Measurements from ENCODE around the gene DGKQ.
"Not testable (repeated sequence)": the region's sequence is repeated elsewhere in the genome, so short reads cannot be mapped to it uniquely, and the experiment has no call there.

Gene DGKQ

DNA sequence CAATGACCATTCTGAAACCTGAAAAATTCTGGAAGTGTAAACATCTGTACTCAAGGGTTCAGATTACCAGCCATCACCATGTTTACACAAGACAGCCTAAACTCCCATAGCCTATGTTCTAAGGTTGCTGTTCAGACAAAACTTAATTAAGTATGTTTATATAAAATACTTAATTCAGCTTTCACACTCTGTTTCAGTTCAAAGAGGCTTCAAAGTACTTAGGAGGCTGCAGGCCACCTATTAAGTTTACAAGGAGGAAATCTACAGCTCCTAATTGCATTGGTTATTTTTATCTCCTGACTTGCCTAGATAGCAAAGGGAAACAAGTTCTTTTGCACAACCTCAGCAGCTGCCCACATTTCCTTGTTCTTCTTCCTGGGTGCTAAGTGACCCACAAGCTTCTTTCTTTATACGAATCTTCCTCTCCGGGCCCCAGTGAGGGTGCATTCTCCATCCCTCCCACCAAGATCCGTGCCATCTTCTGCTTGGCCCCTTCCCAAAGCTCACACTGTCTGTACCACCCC is 43.3 kb downstream of the DGKQ start:
- no peak for TF ChIP-seq ZNF8 (CRISPR knock-in tag; IDR thresholded peaks at IDR 0.05)
- TF ChIP-seq, protein P1, sequence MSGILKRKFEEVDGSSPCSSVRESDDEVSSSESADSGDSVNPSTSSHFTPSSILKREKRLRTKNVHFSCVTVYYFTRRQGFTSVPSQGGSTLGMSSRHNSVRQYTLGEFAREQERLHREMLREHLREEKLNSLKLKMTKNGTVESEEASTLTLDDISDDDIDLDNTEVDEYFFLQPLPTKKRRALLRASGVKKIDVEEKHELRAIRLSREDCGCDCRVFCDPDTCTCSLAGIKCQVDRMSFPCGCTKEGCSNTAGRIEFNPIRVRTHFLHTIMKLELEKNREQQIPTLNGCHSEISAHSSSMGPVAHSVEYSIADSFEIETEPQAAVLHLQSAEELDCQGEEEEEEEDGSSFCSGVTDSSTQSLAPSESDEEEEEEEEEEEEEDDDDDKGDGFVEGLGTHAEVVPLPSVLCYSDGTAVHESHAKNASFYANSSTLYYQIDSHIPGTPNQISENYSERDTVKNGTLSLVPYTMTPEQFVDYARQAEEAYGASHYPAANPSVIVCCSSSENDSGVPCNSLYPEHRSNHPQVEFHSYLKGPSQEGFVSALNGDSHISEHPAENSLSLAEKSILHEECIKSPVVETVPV (CRISPR knock-in tag; IDR thresholded peaks at IDR 0.05): no peak
- no peak for TF ChIP-seq ZC3H10 (CRISPR knock-in tag; IDR thresholded peaks at IDR 0.05)
- no peak for ATAC-seq

DNA sequence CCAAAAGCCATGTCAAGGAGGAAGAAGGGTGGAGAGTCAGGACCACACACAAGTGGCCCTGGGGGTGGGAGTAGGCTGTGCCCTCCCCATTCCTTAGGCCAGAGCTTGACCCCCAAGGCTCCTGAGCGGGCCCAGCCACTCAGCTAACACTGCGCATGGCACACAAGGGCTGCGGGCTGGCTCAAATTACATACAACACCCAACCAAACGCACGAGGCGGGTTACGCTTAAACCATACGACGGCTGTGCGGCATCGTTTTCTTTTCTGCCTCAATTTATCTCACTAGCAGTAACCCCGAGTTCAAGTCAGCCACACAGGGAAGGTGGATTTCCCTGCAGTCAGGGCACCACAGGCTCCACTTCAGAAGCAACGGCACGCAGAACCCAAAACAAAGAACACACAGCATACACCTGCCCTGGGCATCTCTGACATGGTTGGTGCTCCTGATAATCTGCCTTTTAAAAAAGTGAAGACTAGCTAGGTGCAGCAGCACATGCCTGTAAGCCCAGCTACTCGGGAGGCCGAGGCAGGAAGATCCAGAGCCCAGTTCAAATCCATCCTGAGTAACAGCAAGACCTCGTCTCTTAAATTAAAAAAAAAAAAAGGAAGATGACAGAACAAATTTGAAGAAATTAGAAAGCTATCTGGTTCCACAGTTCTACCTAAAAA is 44.1 kb downstream of the DGKQ start:
- ATAC-seq: no peak
- no peak for TF ChIP-seq ZNF8 (CRISPR knock-in tag; IDR thresholded peaks at IDR 0.05)
- no peak for TF ChIP-seq BACH2 (CRISPR knock-in tag; IDR thresholded peaks at IDR 0.05; ENCODE audit: borderline replicate concordance)
- no peak for TF ChIP-seq ZNF565 (CRISPR knock-in tag; conservative IDR thresholded peaks at IDR 0.05; ENCODE audit: low read depth)
- TF ChIP-seq CSDC2 (CRISPR knock-in tag; IDR thresholded peaks at IDR 0.05): no peak
- TF ChIP-seq ESRRG (CRISPR knock-in tag; IDR thresholded peaks at IDR 0.05): no peak
- TF ChIP-seq, protein P1 (CRISPR knock-in tag; IDR thresholded peaks at IDR 0.05): no peak
- TF ChIP-seq, protein P2, sequence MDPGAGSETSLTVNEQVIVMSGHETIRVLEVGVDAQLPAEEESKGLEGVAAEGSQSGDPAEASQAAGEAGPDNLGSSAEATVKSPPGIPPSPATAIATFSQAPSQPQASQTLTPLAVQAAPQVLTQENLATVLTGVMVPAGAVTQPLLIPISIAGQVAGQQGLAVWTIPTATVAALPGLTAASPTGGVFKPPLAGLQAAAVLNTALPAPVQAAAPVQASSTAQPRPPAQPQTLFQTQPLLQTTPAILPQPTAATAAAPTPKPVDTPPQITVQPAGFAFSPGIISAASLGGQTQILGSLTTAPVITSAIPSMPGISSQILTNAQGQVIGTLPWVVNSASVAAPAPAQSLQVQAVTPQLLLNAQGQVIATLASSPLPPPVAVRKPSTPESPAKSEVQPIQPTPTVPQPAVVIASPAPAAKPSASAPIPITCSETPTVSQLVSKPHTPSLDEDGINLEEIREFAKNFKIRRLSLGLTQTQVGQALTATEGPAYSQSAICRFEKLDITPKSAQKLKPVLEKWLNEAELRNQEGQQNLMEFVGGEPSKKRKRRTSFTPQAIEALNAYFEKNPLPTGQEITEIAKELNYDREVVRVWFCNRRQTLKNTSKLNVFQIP (CRISPR knock-in tag; IDR thresholded peaks at IDR 0.05; ENCODE audit: borderline replicate concordance, low read depth): no peak
- TF ChIP-seq, protein P3, sequence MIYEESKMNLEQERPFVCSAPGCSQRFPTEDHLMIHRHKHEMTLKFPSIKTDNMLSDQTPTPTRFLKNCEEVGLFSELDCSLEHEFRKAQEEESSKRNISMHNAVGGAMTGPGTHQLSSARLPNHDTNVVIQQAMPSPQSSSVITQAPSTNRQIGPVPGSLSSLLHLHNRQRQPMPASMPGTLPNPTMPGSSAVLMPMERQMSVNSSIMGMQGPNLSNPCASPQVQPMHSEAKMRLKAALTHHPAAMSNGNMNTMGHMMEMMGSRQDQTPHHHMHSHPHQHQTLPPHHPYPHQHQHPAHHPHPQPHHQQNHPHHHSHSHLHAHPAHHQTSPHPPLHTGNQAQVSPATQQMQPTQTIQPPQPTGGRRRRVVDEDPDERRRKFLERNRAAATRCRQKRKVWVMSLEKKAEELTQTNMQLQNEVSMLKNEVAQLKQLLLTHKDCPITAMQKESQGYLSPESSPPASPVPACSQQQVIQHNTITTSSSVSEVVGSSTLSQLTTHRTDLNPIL (CRISPR knock-in tag; IDR thresholded peaks at IDR 0.05; ENCODE audit: low read depth): no peak
- no peak for TF ChIP-seq GLIS3 (CRISPR knock-in tag; IDR thresholded peaks at IDR 0.05)

DNA sequence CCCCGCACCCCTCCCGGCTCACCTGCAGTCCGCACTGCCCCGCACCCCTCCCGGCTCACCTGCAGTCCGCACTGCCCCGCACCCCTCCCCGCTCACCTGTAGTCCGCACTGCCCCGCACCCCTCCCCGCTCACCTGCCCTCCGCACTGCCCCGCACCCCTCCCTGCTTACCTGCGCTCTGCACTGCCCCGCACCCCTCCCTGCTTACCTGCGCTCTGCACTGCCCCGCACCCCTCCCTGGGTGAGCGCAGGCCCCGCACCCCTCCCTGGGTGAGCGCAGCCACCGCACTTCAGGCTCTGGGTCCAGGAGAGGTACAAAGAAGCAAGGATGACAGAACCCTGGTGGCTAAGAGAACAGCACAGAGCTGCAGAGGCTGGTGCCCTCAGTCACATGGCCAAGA is 45.8 kb downstream of the DGKQ start:
- ATAC-seq: not testable (repeated sequence)

DNA sequence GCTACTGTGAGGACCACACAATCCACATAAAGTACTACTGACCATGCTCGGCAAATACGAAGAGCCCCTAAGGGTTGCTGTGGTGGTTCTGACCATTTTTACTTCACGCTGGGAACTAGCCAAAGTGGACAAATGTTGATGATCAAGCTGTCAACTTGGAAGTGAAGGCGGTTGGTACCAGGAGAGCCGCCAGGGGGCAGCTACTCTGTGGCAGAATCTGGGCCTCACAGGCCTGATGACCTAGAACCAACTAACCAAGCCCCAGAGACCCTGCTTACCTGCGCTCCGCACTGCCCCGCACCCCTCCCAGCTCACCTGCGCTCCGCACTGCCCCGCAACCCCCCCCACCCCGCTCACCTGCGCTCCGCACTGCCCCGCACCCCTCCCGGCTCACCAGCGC is 46.8 kb downstream of the DGKQ start:
- ATAC-seq: no peak
- no peak for TF ChIP-seq TOX (CRISPR knock-in tag; IDR thresholded peaks at IDR 0.05; ENCODE audit: borderline replicate concordance)
- TF ChIP-seq GLIS3 (CRISPR knock-in tag; IDR thresholded peaks at IDR 0.05): no peak
- TF ChIP-seq ZNF565 (CRISPR knock-in tag; conservative IDR thresholded peaks at IDR 0.05; ENCODE audit: low read depth): no peak
- TF ChIP-seq ZNF70 (CRISPR knock-in tag; IDR thresholded peaks at IDR 0.05): no peak
- TF ChIP-seq BACH2 (CRISPR knock-in tag; IDR thresholded peaks at IDR 0.05; ENCODE audit: borderline replicate concordance): no peak
- TF ChIP-seq, protein P4, sequence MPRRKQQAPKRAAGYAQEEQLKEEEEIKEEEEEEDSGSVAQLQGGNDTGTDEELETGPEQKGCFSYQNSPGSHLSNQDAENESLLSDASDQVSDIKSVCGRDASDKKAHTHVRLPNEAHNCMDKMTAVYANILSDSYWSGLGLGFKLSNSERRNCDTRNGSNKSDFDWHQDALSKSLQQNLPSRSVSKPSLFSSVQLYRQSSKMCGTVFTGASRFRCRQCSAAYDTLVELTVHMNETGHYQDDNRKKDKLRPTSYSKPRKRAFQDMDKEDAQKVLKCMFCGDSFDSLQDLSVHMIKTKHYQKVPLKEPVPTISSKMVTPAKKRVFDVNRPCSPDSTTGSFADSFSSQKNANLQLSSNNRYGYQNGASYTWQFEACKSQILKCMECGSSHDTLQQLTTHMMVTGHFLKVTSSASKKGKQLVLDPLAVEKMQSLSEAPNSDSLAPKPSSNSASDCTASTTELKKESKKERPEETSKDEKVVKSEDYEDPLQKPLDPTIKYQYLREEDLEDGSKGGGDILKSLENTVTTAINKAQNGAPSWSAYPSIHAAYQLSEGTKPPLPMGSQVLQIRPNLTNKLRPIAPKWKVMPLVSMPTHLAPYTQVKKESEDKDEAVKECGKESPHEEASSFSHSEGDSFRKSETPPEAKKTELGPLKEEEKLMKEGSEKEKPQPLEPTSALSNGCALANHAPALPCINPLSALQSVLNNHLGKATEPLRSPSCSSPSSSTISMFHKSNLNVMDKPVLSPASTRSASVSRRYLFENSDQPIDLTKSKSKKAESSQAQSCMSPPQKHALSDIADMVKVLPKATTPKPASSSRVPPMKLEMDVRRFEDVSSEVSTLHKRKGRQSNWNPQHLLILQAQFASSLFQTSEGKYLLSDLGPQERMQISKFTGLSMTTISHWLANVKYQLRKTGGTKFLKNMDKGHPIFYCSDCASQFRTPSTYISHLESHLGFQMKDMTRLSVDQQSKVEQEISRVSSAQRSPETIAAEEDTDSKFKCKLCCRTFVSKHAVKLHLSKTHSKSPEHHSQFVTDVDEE (CRISPR knock-in tag; IDR thresholded peaks at IDR 0.05): no peak
- no peak for TF ChIP-seq ISL1 (CRISPR knock-in tag; IDR thresholded peaks at IDR 0.05)
- TF ChIP-seq PPARA (CRISPR knock-in tag; IDR thresholded peaks at IDR 0.05; ENCODE audit: borderline replicate concordance): no peak
